GM06990 (cell line): Measurements from ENCODE around the gene NHLRC2.

Experiments used
- DNase-seq: peaks from one replicate; pipeline ENCODE4 v3.0.0-alpha.2; 2011; ENCODE audit not compliant: insufficient read length; ENCODE audit errors: extremely low read depth
- H3K27me3 ChIP-seq: replicated peaks from 2 replicates; pipeline ENCODE4 v1.6.0; 2011; ENCODE audit warnings: low read length; ENCODE audit not compliant: control insufficient read depth, insufficient read depth
- H3K36me3 ChIP-seq: 2 replicates; pipeline ENCODE4 v1.5.1; 2011; ENCODE audit warnings: low read length; ENCODE audit not compliant: control insufficient read depth, insufficient read depth
- H3K4me3 ChIP-seq: replicated peaks from 2 replicates; pipeline ENCODE4 v1.5.1; 2011; ENCODE audit warnings: low read depth, mild to moderate bottlenecking, control low read depth, low read length
- TF ChIP-seq, protein P1 (sequence below): IDR thresholded peaks from 2 replicates; pipeline ENCODE4 v1.5.1; 2011; ENCODE audit warnings: low read length, control low read depth, mild to moderate bottlenecking, inconsistent platforms; ENCODE audit not compliant: insufficient read depth, poor library complexity, severe bottlenecking

NHLRC2 gene

GRCh38 chr10:113911113-113911512 is 56.7 kb downstream of the NHLRC2 start:
- Histone ChIP-seq H3K27me3 (no peaks in the 10 kb centered on the region), H3K36me3 (peaks cover 2% of the 10 kb centered on the region), H3K4me3 (no peak overlapping the region)
- no peak for DNase-seq
- TF ChIP-seq, protein P1, sequence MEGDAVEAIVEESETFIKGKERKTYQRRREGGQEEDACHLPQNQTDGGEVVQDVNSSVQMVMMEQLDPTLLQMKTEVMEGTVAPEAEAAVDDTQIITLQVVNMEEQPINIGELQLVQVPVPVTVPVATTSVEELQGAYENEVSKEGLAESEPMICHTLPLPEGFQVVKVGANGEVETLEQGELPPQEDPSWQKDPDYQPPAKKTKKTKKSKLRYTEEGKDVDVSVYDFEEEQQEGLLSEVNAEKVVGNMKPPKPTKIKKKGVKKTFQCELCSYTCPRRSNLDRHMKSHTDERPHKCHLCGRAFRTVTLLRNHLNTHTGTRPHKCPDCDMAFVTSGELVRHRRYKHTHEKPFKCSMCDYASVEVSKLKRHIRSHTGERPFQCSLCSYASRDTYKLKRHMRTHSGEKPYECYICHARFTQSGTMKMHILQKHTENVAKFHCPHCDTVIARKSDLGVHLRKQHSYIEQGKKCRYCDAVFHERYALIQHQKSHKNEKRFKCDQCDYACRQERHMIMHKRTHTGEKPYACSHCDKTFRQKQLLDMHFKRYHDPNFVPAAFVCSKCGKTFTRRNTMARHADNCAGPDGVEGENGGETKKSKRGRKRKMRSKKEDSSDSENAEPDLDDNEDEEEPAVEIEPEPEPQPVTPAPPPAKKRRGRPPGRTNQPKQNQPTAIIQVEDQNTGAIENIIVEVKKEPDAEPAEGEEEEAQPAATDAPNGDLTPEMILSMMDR, result no peak

GRCh38 chr10:113911839-113912238 is 57.4 kb downstream of the NHLRC2 start:
- TF ChIP-seq, protein P1, result no peak
- Histone ChIP-seq H3K27me3 (no peaks in the 10 kb centered on the region), H3K36me3 (peaks cover 2% of the 10 kb centered on the region), H3K4me3 (no peak overlapping the region)
- no peak for DNase-seq

DNA sequence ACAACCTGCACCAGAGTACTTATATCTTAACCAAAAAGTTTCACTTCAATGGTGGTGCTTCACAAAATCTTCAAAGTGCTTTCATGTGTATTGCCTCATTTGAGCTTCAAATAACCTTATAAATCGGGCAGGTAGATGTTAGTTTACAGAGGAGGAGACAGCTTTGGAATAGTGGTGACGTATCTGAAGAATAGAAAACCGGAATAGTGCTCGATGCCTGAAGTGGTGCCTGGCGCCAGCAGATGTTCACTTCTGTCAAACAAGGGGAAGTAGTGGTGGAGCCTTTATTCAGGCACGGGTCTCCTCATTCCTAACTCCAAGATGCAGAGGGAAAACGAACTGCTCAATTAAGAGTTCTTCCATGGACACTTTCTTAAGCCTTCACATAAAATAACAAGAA is 58.1 kb downstream of the NHLRC2 start:
- H3K4me3 ChIP-seq, result no peak overlapping the region
- no peaks in the 10 kb centered on the region; the same call in none of the 2 replicates for H3K36me3 ChIP-seq
- no peak for DNase-seq
- TF ChIP-seq, protein P1, result no peak
- no peaks in the 10 kb centered on the region for H3K27me3 ChIP-seq

DNA sequence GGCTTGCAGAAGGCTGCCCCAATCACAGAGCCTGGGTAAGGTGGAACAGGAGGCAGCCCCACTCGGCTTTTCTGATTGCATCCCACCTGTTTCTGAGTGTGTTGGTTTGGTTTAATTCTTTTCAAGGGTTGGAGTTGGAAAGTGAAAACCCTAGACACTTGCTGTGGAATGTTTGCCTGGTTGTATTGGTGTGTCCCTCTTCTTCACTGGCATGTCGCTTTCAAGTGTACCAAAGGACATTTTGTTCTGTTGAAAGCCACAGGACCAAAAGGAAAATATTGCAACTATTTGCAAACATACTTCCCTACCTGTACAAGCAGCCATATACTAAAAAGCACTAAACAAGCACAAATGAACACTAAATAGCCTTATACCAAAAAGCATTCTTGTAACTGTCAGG is 60.5 kb downstream of the NHLRC2 start:
- Histone ChIP-seq H3K27me3 (no peaks in the 10 kb centered on the region), H3K4me3 (no peak overlapping the region), H3K36me3 (no peaks in the 10 kb centered on the region; the same call in 1 of the 2 replicates)
- DNase-seq, result no peak
- TF ChIP-seq, protein P1, result no peak

GRCh38 chr10:113915540-113915939 is 61.1 kb downstream of the NHLRC2 start:
- Histone ChIP-seq H3K36me3 (no peaks in the 10 kb centered on the region; the same call in 1 of the 2 replicates), H3K4me3 (no peak overlapping the region), H3K27me3 (no peaks in the 10 kb centered on the region)
- DNase-seq, result no peak
- TF ChIP-seq, protein P1, result no peak

DNA sequence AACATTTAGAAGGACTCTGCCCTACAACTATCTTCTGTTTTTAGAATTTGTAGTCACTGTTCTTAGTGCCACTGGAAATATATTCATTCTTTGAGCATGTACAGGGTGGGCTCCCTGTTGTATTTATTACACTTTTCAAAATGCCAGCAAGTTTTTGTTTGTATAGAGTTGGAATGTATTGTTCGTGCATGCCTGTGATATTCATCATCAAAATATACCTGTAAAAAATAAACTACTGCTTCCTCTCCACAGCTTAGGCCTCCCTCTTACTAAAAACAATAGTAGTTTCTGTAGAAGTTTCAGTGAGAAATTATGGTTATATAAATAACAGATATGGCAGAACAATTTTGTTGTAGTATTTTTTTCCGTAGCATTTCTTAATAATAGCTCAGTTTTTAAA is 61.6 kb downstream of the NHLRC2 start:
- H3K36me3 ChIP-seq, result no peaks in the 10 kb centered on the region; the same call in 1 of the 2 replicates
- TF ChIP-seq, protein P1, result no peak
- no peak for DNase-seq
- H3K27me3 ChIP-seq, result no peaks in the 10 kb centered on the region
- H3K4me3 ChIP-seq, result no peak overlapping the region
